GM21737 (cell line): ENCODE data around the gene MALSU1.

Source experiments
- ATAC-seq: cut with Tn5 transposase; IDR thresholded peaks from one replicate; pipeline ENCODE4 v1.9.1; 2021; ENCODE audit warnings: mild to moderate bottlenecking, moderate library complexity; ENCODE audit not compliant: unreplicated experiment

Gene MALSU1

GRCh38 chr7:23335136-23335535, 36.0 kb downstream of the MALSU1 start:
- no peak for ATAC-seq

GRCh38 chr7:23335621-23336020, 36.5 kb downstream of the MALSU1 start:
- no peak for ATAC-seq

GRCh38 chr7:23336086-23336485, 36.9 kb downstream of the MALSU1 start:
- ATAC-seq, result no peak

GRCh38 chr7:23336799-23337283, 37.7 kb downstream of the MALSU1 start:
- no peak for ATAC-seq

- no peak for ATAC-seq
Measured at GRCh38 chr7:23337374-23337773, 38.2 kb downstream of the MALSU1 start.

GRCh38 chr7:23338439-23338838, 39.3 kb downstream of the MALSU1 start:
- ATAC-seq, result no peak

GRCh38 chr7:23338863-23339262, 39.7 kb downstream of the MALSU1 start:
- no peak for ATAC-seq

GRCh38 chr7:23341846-23342598, 42.9 kb downstream of the MALSU1 start:
- ATAC-seq, result no peak

- ATAC-seq, result no peak
Measured at GRCh38 chr7:23343102-23343501, 44.0 kb downstream of the MALSU1 start.

GRCh38 chr7:23343806-23344475, 44.8 kb downstream of the MALSU1 start:
- ATAC-seq, result no peak

- no peak for ATAC-seq
Measured at GRCh38 chr7:23345601-23346000, 46.5 kb downstream of the MALSU1 start.

- ATAC-seq, result no peak
Measured at GRCh38 chr7:23346316-23346715, 47.2 kb downstream of the MALSU1 start.

GRCh38 chr7:23347033-23347681, 48.0 kb downstream of the MALSU1 start:
- no peak for ATAC-seq

GRCh38 chr7:23347682-23348180, 48.6 kb downstream of the MALSU1 start:
- no peak for ATAC-seq

GRCh38 chr7:23349484-23350157, 50.5 kb downstream of the MALSU1 start:
- ATAC-seq, result no peak

GRCh38 chr7:23350466-23350865, 51.3 kb downstream of the MALSU1 start:
- no peak for ATAC-seq

GRCh38 chr7:23353172-23353571, 54.0 kb downstream of the MALSU1 start:
- no peak for ATAC-seq

- ATAC-seq, result no peak
Measured at GRCh38 chr7:23356168-23356567, 57.0 kb downstream of the MALSU1 start.

GRCh38 chr7:23356726-23357125, 57.6 kb downstream of the MALSU1 start:
- ATAC-seq, result no peak

- no peak for ATAC-seq
Measured at GRCh38 chr7:23357190-23358093, 58.3 kb downstream of the MALSU1 start.
